GM19438 (cell line): ENCODE results near the gene CGRRF1.
A peak's percentile ranks its signal among the peaks of the same experiment; 100 is the strongest.

Source experiments
- ATAC-seq: cut with Tn5 transposase; IDR thresholded peaks from one replicate; pipeline ENCODE4 v1.9.1; 2021; ENCODE audit warnings: low read depth; ENCODE audit not compliant: unreplicated experiment

The CGRRF1 gene

DNA sequence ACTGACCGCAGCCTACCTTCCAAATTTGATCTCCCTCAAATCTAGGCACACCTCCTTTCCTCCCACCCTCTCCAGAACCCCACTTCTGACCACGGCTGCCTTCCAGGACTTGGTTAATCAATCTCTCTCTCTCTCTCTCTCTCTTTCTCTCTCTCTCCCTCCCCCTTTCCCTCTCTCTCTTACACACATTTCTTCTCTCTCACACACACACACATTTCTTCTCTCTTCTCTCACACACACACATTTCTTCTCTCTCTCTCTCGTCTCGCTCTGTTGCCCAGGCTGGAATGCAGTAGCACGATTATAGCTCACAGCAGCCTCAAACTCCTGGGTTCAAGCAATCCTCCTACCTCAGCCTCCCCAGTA is 20.4 kb upstream of the CGRRF1 start:
- ATAC-seq = peak; percentile 34

DNA sequence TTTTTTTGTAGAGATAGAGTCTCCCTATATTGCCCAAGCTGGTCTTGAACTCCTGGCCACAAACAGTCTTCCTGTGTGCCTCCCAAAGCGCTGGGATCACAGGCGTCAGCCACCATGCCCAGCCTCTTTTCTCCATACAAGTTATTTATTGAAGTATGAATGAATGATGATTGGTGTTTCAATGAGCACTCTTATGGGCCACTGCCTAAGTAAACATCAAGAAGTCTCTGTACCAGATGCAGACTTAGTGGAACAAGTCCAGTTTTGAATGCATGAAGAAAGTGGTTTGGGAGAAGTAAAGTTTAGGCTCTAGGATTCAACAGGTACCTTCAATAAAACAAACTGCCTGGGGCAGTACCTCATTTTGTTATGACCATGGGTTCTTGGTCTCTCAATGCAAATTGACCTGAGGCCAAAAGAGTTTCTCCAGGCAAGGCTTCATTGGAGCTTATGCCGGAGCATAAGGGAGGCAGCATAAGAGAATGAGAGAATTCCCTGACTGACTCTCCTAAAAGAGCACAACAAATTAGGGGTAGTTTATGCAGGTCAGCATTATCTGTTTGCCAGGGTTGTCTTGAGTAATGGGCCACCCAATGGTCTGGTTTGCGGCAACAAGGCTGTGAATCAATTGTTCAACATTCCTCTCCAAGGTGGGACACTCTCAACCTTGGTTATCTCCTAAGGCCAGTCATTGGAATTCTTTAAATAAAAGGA is 19.8 kb upstream of the CGRRF1 start:
- no peak for ATAC-seq

DNA sequence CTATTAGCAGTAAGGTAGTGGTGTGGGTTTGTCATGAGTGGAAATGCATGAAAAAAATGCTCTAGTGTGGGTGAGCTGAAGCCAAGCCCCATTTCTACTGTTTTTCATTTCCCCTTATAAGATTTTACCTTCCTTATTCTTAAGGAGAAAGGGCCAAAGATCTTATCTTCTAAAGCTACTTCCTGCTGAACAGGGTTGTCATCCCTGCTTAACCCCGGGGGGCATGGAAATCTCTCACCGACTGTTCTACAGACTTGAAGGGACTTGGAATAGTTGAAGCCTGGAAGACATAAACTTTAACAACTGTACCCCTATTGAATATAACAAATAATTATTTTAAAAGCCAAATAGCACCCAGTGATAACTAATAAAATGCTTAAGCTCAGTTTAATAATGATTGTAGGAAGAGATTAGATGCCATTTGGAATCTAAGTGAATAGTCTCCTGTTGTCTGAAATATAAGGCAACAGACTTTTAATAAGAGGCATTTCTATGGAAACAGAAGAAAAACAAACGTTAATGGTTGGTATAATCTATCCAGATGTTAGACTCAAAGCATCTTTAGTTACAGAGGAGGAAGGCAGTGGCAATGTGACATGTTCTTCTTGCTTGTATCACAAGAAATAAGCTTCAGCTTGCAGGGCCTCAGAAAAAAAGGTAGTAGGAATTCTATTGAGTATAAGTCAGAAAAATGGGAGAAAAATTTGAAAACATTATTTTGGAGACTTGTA is 19.1 kb upstream of the CGRRF1 start:
- ATAC-seq = no peak

DNA sequence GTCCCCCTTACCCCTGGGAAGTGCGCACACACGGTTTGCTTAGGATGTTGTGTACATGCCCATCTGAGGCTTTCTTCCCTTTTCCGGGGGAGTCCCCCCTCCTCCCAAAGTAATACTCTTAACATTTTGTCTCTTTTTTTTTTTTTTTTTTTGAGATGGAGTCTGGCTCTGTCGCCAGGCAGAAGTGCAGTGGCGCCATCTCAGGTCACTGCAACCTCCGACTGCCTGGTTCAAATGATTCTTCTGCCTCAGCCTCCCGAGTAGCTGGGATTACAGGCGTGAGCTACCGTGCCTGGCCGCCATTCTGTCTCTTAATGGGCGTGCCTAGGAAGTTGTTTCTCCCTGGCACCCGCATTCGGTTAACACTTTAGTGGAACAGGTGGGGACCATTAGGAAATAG is 16.4 kb upstream of the CGRRF1 start:
- no peak for ATAC-seq

DNA sequence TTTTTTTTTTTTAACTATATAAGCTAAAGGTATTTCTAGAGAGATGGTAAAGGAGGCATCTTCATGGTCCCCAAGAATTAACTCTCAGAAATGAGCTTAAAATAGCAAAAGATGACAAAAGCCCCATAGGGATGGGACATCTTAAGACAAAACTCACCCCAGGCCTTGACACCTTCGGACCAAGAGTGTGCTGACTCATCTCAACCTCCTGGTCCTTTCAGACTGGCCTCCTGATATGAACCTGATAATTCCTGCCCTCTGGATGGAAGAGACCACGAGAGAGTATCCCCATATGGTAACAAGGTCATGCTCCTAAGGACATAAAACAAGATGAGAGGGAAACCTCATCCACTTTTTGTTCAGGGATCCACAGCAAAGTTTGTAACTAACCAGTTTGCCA is 12.5 kb upstream of the CGRRF1 start:
- no peak for ATAC-seq

DNA sequence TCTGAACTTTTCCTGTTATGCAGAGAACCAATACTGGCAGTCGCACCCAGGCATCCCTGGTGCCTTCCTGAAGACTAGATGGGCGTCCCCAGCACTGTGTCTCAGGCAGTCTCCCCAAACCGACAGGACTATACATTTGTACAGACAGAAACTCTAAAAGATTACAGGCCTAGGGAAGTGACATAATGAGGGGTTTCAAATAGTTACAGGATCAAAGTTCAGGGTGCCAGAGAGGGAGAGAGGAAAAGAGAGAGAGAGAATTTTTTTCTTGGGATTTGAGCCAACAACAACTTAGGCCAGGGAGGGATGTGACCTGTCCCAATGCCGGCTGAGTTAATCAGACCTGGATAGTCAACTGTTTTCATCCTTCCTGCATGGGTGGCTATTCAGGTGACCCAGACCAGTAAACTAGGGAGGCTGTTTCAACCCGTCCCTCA is 11.6 kb upstream of the CGRRF1 start:
- no peak for ATAC-seq

DNA sequence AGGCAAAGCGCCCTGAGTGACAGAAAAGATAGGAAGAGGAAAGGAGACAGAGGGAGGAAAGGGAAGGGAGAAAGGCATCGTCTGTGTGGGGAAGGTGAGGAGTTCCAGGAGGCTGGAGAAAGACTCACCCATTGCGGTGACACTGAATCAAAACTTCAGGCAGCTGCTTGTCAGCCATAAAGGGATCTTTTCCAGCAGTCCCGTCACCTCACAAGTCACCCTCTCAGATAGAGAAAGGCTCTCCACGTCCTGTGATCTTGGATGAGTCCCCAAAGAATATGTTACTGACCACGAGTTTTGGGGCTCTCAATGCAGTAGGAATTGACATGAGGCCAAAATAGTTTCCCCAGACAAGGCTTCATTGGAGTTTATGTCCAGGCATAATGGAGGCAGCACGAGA is 11.1 kb upstream of the CGRRF1 start:
- no peak for ATAC-seq

DNA sequence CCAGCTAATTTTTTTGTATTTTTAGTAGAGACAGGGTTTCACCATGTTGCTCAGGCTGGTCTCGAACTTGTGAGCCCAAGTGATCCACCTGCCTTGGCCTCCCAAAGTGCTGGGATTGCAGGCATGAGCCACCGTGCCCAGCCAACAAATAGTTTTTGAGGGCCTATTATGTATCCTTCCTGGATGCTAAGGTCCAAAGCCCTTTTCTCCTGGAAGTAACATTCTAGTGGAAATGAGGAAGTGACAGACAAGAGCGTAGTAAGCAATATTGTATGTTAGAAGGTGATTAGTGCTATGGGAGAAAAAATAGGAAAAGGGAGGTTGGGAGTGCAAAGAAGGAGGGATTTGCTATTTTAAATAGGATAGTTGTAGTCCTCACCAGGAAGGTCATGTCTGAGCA is 9.0 kb upstream of the CGRRF1 start:
- no peak for ATAC-seq

DNA sequence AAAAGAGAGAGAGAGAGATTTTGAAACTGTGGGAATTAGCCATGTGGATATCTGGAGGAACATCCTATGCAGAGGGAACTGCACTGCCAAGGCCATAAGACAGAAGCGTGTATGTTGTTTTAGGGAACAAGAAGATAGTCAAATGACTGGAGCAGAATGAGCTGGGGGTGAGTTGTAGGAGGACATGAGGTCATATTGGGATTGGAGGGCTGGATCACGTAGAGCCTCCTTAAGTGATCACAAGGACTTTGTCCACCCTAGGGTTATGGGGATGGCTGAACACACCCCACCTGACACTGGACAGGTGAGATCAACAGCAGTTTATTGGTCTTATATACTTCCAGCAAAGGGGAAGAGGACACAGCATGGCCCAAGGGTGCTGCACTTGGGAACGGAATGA is 8.2 kb upstream of the CGRRF1 start:
- no peak for ATAC-seq

DNA sequence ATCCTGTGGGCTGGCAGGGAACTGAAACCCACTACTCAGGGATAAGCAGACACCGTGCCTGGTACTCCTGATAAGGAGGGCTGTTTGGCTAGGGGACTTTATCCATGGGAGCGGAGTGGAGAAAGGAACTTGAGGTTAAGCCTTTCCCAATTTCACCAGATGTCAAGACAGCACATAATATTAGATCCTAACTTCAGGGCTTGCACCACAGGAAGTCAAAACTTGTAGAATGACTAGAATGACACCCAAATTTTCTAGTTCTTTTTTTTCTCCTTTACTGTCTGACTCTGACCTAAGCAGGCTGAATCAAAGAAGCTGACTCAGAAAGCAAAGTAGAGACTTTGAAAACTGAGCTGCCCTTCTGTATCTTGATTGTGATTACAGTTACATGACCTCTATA is 7.1 kb upstream of the CGRRF1 start:
- no peak for ATAC-seq

DNA sequence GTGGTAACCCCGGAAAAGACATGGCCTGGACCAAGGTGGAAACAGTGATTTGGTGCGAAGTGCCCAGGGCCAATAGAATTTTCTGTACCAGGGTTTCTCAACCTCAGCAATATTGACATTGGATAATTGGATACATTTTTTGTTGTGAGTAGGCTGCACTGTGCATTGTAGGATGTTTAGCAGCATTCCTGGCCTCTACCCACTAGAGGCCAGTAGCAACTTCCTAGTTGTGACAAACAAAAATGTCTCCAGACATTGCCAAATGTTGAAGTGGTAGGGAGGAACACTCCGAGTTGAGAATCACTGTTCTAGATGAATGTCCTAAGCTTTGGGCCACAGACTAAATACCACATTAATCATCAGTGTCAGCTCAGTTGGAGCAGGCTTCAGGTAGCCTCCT is 6.2 kb upstream of the CGRRF1 start:
- no peak for ATAC-seq

DNA sequence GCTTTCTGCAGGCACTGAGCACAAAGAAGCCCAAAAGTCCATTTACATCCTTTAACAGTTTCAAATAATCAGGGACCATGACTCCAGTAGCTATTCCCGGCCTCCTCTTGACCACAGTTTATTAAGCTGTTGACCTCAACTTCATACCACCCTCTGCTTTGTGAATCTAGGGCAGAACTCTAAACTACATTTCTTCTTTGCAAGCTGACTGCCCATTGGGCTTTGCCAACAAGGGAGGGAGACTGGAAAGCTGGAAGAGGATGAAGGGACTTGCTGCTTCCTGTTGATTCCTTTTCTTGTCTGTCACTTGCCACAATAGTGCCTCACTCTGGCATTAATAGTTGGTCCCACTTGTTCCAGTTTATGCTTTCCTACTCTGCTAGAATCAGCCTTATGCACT is 2.7 kb downstream of the CGRRF1 start:
- no peak for ATAC-seq

DNA sequence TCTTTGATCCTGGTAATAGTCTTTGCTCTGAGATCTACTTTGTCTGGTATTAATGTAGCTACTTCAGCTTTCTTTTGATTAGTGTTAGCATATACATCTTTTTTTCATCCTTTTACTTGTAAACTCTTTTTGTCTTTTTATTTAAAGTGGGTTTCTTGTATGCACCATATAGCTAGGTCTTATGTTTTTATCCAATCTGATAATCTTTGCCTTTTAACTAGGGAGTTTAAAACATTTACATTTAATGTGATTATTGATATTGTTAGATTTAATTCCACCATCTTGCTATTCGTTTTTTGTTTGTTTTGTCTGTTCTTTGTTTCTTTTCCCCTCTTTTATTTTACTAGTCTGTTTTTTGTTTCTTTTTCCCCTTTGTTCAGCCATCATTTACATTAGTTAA is 6.0 kb downstream of the CGRRF1 start:
- ATAC-seq = no peak

DNA sequence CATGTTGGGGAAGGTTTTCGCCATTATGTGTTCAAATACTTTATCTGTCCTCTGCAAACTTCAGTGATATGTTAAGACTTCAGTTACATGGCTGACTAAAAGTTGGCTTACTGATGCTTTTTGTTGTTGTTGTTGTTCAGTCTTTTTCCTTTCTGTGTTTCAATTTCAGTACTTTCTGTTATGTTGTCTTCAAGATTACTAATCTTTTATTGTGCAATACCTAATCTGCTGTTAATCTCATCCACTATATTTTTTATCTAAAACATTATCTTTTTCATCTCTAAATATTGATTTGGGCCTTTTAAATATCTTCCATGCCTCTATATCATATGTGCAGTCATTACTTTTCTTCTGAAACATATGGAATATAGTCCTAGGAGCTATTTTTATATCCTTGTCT is 7.0 kb downstream of the CGRRF1 start:
- no peak for ATAC-seq

DNA sequence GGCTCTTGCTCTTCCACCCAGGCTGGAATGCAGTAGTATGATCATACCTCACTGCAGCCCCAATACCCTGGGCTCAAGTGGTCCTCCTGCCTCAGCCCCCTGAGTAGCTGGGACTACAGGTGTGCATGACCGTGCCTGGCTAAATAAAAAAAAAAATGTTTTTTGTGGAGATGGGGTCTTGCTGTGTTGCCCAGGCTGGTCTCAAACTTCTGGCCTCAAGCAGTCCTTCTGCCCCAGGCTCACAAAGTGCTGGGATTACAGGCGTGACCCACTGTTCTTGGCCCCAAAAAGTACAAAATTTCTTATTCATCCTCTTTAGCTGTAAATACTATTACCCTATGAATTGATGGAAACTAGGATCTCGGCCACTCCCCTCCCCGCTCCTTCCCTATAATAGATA is 14.7 kb downstream of the CGRRF1 start:
- no peak for ATAC-seq

DNA sequence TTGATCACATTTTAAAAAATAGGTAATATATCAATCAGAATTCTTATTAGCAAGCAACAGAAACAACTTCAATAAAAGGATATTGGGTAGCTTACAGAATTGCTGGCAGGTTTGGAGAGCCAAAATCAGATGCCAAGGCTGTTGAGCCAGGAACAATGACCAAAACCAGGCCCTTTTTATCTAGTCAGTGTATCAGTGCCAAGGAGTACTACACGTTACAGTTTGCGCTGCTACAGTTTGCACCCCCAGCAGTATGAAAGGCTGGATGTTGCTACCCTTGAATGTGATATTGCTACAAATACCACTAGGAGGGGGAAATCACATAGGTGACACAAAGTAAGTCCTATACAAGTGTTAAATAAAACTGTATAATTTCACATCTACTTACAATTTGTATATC is 19.3 kb downstream of the CGRRF1 start:
- no peak for ATAC-seq

DNA sequence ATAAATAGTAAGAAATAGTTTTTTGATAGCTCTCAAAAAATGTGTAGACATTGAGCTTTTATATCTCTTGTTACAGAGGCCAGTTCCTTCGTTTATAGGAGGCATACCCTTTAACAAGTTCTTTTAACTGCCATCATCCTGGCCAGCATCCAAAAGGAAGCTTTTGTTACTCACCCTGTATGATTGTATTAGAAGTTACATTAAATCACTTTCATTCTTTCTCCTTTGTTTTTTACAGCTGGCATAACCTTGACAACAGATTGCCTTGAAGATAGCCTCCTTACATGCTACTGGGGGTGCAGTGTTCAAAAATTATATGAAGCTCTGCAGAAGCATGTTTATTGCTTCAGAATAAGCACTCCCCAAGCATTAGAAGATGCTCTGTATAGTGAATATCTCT is 20.1 kb downstream of the CGRRF1 start:
- ATAC-seq = no peak

DNA sequence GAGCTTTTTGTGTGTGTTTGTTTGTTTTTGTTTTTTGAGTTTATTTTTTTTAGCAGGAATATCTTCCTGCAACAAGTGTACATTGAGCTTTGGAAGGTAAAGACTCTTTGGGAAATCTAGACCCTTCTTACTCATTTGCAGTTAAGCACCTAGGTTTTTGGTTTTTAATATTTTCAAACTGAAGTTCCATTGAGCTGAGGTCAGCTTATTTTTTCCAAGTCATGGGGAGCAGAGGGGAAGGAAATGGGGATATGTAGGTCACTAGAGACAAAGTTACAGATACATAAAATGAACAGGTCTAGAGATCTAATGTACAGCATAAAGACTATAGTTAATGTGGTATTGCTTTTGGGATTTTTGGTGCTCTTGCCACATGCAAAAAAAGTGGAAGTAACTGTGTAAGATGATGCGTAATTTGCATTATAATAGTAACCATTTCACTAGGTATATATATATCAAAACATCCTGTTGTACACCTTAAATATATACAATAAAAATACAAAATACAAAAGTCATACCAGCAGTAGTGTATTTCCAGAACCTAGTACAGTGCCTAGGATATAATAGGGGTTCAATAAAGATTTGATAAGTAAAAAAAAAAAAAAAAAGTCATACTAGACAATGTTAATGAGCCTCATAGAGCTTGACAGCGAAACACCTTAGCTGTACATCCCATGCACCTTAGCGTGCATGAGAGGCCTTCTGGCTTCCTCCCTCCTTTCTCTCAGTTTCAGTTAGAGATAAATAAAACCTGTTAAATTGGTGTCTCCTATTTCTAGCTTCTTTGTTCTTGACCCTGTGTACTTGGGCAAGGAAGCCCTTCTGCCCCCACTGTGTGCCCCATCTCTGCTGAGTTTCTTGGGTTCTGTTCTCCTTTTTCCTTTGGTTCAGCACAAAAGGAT is 22.7 kb downstream of the CGRRF1 start:
- ATAC-seq = peak; percentile 93

DNA sequence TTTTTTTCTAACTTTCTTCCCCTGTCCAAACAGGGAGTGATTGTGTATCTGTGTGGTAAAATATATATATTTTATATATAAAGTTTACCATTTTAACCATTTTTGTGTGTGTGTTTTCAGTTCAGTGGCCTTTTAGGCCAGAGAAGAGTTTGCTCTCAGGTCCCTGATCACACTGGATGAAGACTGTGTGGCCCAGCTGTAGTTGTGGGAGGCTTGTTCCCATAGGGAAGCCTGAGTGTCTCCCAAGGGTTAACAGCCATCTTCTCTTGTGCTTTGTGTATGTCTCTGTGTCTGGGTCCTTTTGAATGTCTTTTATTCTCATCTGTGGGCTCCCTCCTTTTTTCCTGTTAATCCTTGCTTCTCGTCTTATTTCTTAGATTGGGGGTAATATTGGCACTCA is 23.4 kb downstream of the CGRRF1 start:
- ATAC-seq = peak; percentile 17

DNA sequence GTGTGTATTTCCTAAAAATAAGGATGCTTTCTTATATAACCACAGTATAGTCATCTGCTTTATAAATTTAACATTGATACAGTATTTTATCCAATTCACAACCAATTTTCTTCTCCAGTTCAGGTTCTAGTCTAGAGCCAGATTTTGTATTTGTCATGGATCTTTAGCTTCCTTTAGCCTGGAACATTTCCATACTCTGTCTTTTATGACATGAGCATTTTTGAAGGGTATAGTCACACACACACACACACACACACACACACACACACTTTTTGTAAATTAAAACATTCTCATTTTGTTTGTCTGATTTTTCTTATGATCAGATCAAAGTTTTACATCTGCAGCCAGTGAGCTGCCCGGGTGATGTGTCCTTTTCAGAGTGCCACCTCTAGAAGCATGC is 25.4 kb downstream of the CGRRF1 start:
- no peak for ATAC-seq

DNA sequence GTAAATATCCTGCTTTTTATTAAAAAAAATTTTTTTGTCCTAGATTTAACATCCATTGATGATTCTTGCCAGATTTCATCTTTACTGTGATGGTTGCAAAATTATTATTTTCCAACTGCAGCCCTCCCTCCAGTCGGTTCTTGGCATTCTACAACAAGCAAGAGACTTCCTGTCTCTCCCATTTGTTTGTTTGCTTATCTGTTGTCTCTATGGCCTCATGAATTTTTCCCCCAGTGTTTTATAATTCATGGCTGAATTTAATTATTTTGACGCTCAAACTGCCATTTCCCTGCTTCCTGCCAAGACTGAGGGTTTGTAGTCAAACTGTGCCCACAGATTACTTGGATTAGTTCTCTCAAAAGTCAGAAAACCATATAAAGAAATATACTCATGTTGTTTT is 25.9 kb downstream of the CGRRF1 start:
- ATAC-seq = no peak
